IgD-negative memory B cell (primary cell): ENCODE measurements around the gene SREK1IP1. TPM values are rescaled to one million over a fixed set of nuclear protein-coding genes. Genes with fewer than 3 reads are reported as not detected.

ENCODE experiments used
- H3K27ac Mint-ChIP-seq, 3 donors: one replicate each; pipeline ENCODE4 v1.8.0; 2020 to 2022; ENCODE audit warnings: mild to moderate bottlenecking in 3 of 3, mixed read lengths in 3 of 3, moderate library complexity in 1 of 3
- H3K27me3 Mint-ChIP-seq: one replicate; pipeline ENCODE4 v1.8.0; 2021; ENCODE audit warnings: mixed read lengths
- H3K36me3 Mint-ChIP-seq: one replicate; pipeline ENCODE4 v1.8.0; 2020; ENCODE audit warnings: mild to moderate bottlenecking, mixed read lengths
- H3K4me1 Mint-ChIP-seq, 3 donors: one replicate each; pipeline ENCODE4 v1.8.0; 2020 to 2022; ENCODE audit warnings: mixed read lengths in 3 of 3, mild to moderate bottlenecking in 1 of 3
- H3K4me3 Mint-ChIP-seq, 4 donors: one replicate each; pipeline ENCODE4 v1.8.0; 2020 to 2022; ENCODE audit warnings: mild to moderate bottlenecking in 4 of 4, mixed read lengths in 4 of 4, moderate library complexity in 3 of 4
- H3K9me3 Mint-ChIP-seq, 3 donors: one replicate each; pipeline ENCODE4 v1.8.0; 2020 to 2021; ENCODE audit warnings: mixed read lengths in 3 of 3, mild to moderate bottlenecking in 1 of 3
- polyA plus RNA-seq: library from polyadenylated mRNA; unstranded; fragments of 300-500 nt; fragmentation: Illumina TruSeq; gene quantifications from one replicate; pipeline ENCODE4 v1.2.3, GENCODE V29; 2021

Gene SREK1IP1
- polyA plus RNA-seq, 1 donor from 2014 or later: 23.4 TPM

GRCh38 chr5:64784451-64785025, 16.0 kb upstream of the SREK1IP1 start:
- no peak overlapping the region for H3K27ac Mint-ChIP-seq
- H3K27me3 Mint-ChIP-seq: no peaks in the 10 kb centered on the region
- H3K4me1 Mint-ChIP-seq: peaks cover 5 to 11% (median 7%) of the 10 kb centered on the region in 3 donors
- peaks cover 2% of the 10 kb centered on the region for H3K36me3 Mint-ChIP-seq
- no peaks in the 10 kb centered on the region for H3K9me3 Mint-ChIP-seq
- no peak overlapping the region for H3K4me3 Mint-ChIP-seq

- no peak overlapping the region for H3K27ac Mint-ChIP-seq
- H3K4me1 Mint-ChIP-seq: peaks cover 17 to 34% (median 29%) of the 10 kb centered on the region in 3 donors
- H3K36me3 Mint-ChIP-seq: peaks cover 1% of the 10 kb centered on the region
- peak overlapping the region in 2 of 4 donors; percentile 6 to 64 for H3K4me3 Mint-ChIP-seq
- H3K9me3 Mint-ChIP-seq: no peaks in the 10 kb centered on the region
- no peaks in the 10 kb centered on the region for H3K27me3 Mint-ChIP-seq
Measured at GRCh38 chr5:64775291-64775690, 6.8 kb upstream of the SREK1IP1 start.

DNA sequence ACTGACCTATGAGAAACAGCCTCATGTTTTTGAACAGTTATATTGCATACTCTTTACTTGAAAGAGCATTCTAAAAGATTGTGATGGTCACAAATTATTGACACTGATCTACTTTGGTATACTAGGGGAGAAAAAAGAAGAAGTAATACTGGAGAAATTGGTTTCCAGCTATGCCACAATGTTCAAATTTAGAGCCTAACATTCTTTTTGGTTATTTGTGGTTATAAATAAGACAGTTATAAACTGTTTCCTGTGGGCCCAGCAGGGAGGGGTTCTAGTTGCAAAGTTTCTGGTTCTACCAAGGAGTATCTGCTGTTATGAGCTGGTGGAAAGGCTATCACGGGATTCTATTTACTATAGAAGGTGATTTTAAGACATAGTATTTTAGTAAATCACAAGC, 5.0 kb upstream of the SREK1IP1 start:
- H3K36me3 Mint-ChIP-seq: peaks cover 1% of the 10 kb centered on the region
- H3K27ac Mint-ChIP-seq: peak overlapping the region in 1 of 3 donors; percentile 80
- no peaks in the 10 kb centered on the region for H3K27me3 Mint-ChIP-seq
- peaks cover 20 to 43% (median 38%) of the 10 kb centered on the region in 3 donors for H3K4me1 Mint-ChIP-seq
- no peaks in the 10 kb centered on the region for H3K9me3 Mint-ChIP-seq
- H3K4me3 Mint-ChIP-seq: peak overlapping the region in 2 of 4 donors; percentile 24 to 42

DNA sequence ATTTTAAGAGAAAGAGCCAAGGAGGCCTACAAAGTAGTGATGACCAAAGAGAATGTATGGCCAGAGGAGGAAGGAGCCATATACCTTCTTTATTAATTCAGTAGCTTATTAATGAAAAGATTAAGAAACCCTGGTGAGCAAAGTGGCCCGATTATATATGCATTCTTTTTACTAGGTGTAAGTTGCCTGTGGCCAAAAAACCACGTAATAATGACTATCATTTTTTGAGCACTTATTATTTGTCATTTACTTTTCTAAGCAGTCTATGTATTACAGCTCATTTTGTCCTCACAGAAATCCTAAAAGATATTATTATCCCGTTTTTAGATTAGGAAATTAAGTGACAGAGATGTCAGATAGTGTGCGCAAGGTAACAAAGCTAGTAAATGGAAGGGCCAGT, 3.2 kb upstream of the SREK1IP1 start:
- no peaks in the 10 kb centered on the region for H3K36me3 Mint-ChIP-seq
- H3K9me3 Mint-ChIP-seq: no peaks in the 10 kb centered on the region
- no peak overlapping the region for H3K27ac Mint-ChIP-seq
- peaks cover 30 to 49% (median 45%) of the 10 kb centered on the region in 3 donors for H3K4me1 Mint-ChIP-seq
- H3K27me3 Mint-ChIP-seq: no peaks in the 10 kb centered on the region
- H3K4me3 Mint-ChIP-seq: peak overlapping the region in 1 of 4 donors; percentile 40

GRCh38 chr5:64769855-64770254, 1.4 kb upstream of the SREK1IP1 start:
- H3K27ac Mint-ChIP-seq: peak overlapping the region in 2 of 3 donors; percentile 59 to 100
- no peaks in the 10 kb centered on the region for H3K36me3 Mint-ChIP-seq
- H3K27me3 Mint-ChIP-seq: no peaks in the 10 kb centered on the region
- no peaks in the 10 kb centered on the region for H3K9me3 Mint-ChIP-seq
- peaks cover 30 to 49% (median 49%) of the 10 kb centered on the region in 3 donors for H3K4me1 Mint-ChIP-seq
- peak overlapping the region; percentile 92 to 100 (median 97) for H3K4me3 Mint-ChIP-seq

DNA sequence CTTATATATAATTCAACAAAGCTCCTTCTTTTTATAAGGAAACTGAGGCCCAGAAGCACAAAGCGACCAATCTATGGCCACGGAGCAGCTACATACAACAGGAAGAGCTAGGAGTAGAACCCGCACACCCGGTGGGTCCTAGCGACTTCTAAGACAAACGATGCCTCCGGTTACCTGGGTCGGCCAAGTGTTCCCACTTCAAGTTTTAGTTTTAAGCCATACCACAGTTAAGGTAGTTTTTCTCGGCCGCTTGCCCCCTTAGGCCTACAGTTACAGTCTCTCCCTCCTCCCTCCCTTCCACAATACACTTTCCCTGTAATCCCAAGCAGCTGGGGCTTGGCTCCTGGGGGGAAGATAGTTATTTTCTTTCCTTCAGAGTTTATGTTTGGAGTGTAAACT, 533 bp downstream of the SREK1IP1 start:
- H3K4me1 Mint-ChIP-seq: peaks cover 25 to 43% (median 38%) of the 10 kb centered on the region in 3 donors
- H3K9me3 Mint-ChIP-seq: no peaks in the 10 kb centered on the region
- peak overlapping the region; percentile 75 to 100 (median 96) for H3K27ac Mint-ChIP-seq
- no peaks in the 10 kb centered on the region for H3K27me3 Mint-ChIP-seq
- H3K4me3 Mint-ChIP-seq: peak overlapping the region; percentile 92 to 100 (median 97)
- no peaks in the 10 kb centered on the region for H3K36me3 Mint-ChIP-seq

DNA sequence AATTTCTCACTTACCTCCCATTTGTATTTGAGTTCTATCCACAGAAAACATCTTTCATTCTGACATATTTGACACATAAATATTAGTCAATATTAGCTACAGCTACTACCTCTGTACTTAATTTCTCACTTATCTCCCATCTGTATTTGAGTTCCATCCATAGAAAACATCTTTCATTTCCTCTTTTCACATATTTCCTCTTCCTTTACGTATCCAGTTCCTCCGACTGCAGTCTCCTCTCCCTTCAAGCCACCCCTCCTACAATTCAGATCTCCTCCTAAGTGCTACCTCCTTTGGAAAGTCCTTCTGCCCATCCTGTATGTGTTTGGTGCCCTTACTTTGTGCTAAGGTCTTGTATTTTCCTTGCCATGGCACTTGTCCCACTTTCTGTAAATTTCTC, 1.6 kb downstream of the SREK1IP1 start:
- peaks cover 25 to 43% (median 36%) of the 10 kb centered on the region in 3 donors for H3K4me1 Mint-ChIP-seq
- peak overlapping the region in 1 of 3 donors; percentile 36 for H3K27ac Mint-ChIP-seq
- no peaks in the 10 kb centered on the region for H3K36me3 Mint-ChIP-seq
- no peaks in the 10 kb centered on the region for H3K9me3 Mint-ChIP-seq
- H3K27me3 Mint-ChIP-seq: no peaks in the 10 kb centered on the region
- peak overlapping the region; percentile 92 to 100 (median 97) for H3K4me3 Mint-ChIP-seq

DNA sequence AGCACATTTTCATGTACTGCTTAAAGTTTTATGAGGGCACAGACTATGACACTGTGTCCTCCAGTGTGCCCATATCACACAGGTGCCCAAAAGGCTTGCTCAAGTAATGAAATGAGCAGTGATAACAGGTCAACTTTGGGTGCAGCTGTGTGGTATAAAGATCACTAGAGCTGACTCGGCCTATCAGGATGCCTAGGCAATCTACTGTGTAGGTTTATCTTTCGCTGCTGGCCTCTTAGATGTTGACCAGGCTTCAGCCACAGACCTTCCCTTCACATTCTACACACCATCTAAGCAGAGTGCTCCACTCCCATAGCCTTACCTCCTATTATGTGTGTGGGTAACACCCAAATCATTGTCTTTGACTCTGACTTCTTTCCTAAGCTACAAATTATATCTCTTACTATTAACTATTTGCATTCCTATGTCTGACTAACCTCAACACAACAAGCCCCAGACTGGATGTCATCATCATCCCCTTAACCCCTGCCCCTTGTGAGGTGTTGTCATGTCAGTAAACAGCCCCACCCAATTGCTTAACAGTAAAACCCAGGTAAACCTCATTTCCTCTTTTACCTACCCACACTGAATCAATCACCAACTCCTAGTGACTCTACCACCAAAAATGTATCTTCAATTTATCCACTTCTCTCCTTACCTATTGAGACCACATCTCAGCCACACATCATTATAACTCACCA, 2.5 kb downstream of the SREK1IP1 start:
- no peaks in the 10 kb centered on the region for H3K27me3 Mint-ChIP-seq
- no peak overlapping the region for H3K27ac Mint-ChIP-seq
- peaks cover 1% of the 10 kb centered on the region for H3K36me3 Mint-ChIP-seq
- H3K9me3 Mint-ChIP-seq: no peaks in the 10 kb centered on the region
- H3K4me1 Mint-ChIP-seq: peaks cover 23 to 44% (median 29%) of the 10 kb centered on the region in 3 donors
- H3K4me3 Mint-ChIP-seq: peak overlapping the region in 2 of 4 donors; percentile 7 to 18

- Mint-ChIP-seq H3K36me3 (peaks cover 1% of the 10 kb centered on the region), H3K27me3 (no peaks in the 10 kb centered on the region), H3K4me3 (peak overlapping the region in 1 of 4 donors; percentile 42), H3K4me1 (peaks cover 19 to 48% (median 20%) of the 10 kb centered on the region in 3 donors), H3K27ac (no peak overlapping the region), H3K9me3 (no peaks in the 10 kb centered on the region)
Measured at GRCh38 chr5:64763948-64764503, 4.5 kb downstream of the SREK1IP1 start.

GRCh38 chr5:64759960-64760660, 8.4 kb downstream of the SREK1IP1 start:
- Mint-ChIP-seq H3K4me3 (no peak overlapping the region), H3K27me3 (no peaks in the 10 kb centered on the region), H3K4me1 (peaks cover 13 to 28% (median 15%) of the 10 kb centered on the region in 3 donors), H3K9me3 (no peaks in the 10 kb centered on the region), H3K27ac (no peak overlapping the region), H3K36me3 (peaks cover 1% of the 10 kb centered on the region)

DNA sequence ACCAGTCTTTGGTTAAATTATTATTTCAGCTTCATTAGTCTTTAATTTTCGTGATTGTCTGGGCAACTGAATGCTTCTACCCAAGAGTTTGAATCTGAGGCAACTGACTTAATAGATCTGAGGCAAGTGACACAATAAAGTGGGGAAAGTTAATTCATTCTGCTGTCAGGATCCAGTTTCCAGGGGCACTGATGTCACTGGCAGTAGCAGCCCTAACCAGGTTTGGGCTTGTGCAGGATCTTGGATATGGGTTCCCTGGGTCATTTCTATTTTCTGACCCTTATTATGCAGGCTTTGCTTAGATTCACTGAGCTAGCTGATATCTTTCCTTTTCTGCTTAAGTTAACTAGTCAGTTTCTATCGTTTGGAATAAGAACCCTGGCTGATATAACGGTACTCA, 9.6 kb downstream of the SREK1IP1 start:
- Mint-ChIP-seq H3K4me3 (no peak overlapping the region), H3K36me3 (peaks cover 3% of the 10 kb centered on the region), H3K4me1 (peaks cover 13 to 26% (median 15%) of the 10 kb centered on the region in 3 donors), H3K27me3 (no peaks in the 10 kb centered on the region), H3K27ac (no peak overlapping the region), H3K9me3 (no peaks in the 10 kb centered on the region)

GRCh38 chr5:64754066-64754465, 14.4 kb downstream of the SREK1IP1 start:
- no peak overlapping the region for H3K27ac Mint-ChIP-seq
- H3K9me3 Mint-ChIP-seq: no peaks in the 10 kb centered on the region
- H3K36me3 Mint-ChIP-seq: peaks cover 5% of the 10 kb centered on the region
- H3K4me1 Mint-ChIP-seq: peaks cover 13 to 17% (median 14%) of the 10 kb centered on the region in 3 donors
- no peak overlapping the region for H3K4me3 Mint-ChIP-seq
- H3K27me3 Mint-ChIP-seq: no peaks in the 10 kb centered on the region

DNA sequence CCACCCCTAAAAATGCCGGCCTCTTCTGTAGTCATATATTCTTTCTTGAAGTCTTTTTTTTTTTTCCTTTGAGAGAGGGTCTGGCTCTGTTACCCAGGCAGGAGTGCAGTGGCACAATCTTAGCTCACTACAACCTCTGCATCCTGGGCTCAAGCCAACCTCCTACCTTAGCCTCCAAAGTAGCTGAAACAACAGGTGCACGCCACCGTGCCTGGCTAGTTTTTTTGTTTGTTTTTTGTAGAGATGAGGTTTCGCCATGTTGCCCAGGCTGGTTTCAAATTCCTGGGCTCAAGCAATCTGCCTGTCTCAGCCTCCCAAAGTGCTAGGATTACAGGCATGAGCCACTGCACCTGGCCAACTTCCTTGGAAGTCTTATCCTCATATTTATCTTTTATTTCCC, 19.1 kb downstream of the SREK1IP1 start:
- Mint-ChIP-seq H3K4me3 (no peak overlapping the region), H3K9me3 (no peaks in the 10 kb centered on the region), H3K36me3 (peaks cover 9% of the 10 kb centered on the region), H3K27ac (peak overlapping the region in 1 of 3 donors; percentile 34), H3K4me1 (peaks cover 1 to 9% (median 3%) of the 10 kb centered on the region in 3 donors), H3K27me3 (no peaks in the 10 kb centered on the region)

DNA sequence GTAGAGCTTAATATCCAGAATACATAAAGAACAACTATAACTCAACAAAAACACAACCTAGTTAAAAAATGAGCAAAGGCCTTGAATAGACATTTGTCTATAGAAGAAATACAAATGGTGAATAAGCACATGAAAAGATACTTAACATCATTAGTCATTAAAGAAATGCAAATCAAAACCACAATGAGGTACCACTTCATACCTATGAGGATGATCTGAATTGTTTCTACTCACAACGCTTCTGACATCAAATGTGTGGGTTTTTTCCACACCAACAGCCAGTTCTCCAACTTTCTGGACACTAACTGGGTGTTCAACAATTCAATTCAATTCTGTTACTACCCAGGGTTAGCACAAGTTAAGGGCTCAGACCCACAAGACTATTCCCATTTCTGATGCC, 22.0 kb downstream of the SREK1IP1 start:
- H3K27ac Mint-ChIP-seq: no peak overlapping the region
- no peaks in the 10 kb centered on the region for H3K9me3 Mint-ChIP-seq
- H3K27me3 Mint-ChIP-seq: no peaks in the 10 kb centered on the region
- H3K4me3 Mint-ChIP-seq: no peak overlapping the region
- peaks cover 7% of the 10 kb centered on the region for H3K36me3 Mint-ChIP-seq
- peaks cover 1 to 9% (median 3%) of the 10 kb centered on the region in 3 donors for H3K4me1 Mint-ChIP-seq

DNA sequence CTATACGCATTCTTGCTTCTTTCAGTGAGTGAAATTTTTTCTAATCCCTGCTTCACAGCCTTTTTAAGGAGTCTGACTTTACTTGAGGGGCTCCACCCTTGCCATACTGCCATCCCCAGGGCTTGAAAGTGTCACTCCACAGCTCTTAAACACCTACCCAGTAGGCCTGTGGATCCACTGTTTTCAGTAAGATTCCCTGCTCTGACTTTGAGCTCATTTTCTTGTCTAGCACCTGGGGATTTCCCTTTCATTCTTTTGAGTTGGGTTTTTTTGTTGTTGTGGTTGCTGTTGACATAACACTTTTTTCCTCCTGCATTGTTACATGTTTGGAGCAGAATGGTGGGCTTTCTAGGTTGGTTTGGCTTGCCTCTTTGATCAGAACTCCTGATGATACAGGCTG, 23.6 kb downstream of the SREK1IP1 start:
- Mint-ChIP-seq H3K27me3 (no peaks in the 10 kb centered on the region), H3K36me3 (peaks cover 8% of the 10 kb centered on the region), H3K27ac (no peak overlapping the region), H3K4me3 (peak overlapping the region in 1 of 4 donors; percentile 55), H3K9me3 (no peaks in the 10 kb centered on the region), H3K4me1 (no peaks in the 10 kb centered on the region)
